Measurements from ENCODE around the gene ATP2C2. TPM values are rescaled to one million over a fixed set of nuclear protein-coding genes. Genes with fewer than 3 reads are reported as not detected.

ATP2C2 gene
- total RNA-seq, 1 experiment from 2014 or later, result 0.67 TPM

GRCh38 chr16:84498859-84499620, 130.7 kb downstream of the ATP2C2 start:
- ChIA-PET CTCF (no interaction called here), POLR2A (no interaction called here)
- peaks cover 19% of the 10 kb centered on the region for H3K4me1 ChIP-seq (ENCODE audit: control insufficient read depth, insufficient read depth, low read length)
- in situ Hi-C loops (cut with HindIII; ENCODE audit: low pct_unique_long_range_greater_than_20kb, low sequenced_read_pairs) (no loop called here), intact Hi-C loops (cut with micrococcal nuclease; ENCODE audit: unreplicated experiment) (no loop called here)
- H3K27ac ChIP-seq (ENCODE audit: low read length), result no peak overlapping the region
- ATAC-seq (no peak), DNase-seq (ENCODE audit: low read depth, low spot score) (no peak)
- H3K4me3 ChIP-seq (ENCODE audit: low read depth in 2 of 2, low read length in 2 of 2), result no peak overlapping the region
- H3K27me3 ChIP-seq (ENCODE audit: control insufficient read depth, insufficient read depth, low read length), result no peaks in the 10 kb centered on the region
- no peaks in the 10 kb centered on the region; the same call in none of the 2 replicates for H3K36me3 ChIP-seq (ENCODE audit: control insufficient read depth, insufficient read depth, low read length)
- TF ChIP-seq POLR2AphosphoS5 (IDR thresholded peaks at IDR 0.05; ENCODE audit: low read depth, low read length) (no peak), TCF7L2 (IDR thresholded peaks at IDR 0.05; ENCODE audit: low read depth, low read length) (no peak), SIN3A (IDR thresholded peaks at IDR 0.05; ENCODE audit: borderline replicate concordance, insufficient read depth, low read depth, low read length) (no peak), CTCF (IDR thresholded peaks at IDR 0.05) (no peak), REST (IDR thresholded peaks at IDR 0.05; ENCODE audit: insufficient read depth in 1 of 2, low read depth in 2 of 2, low read length in 1 of 2) (no peak)
- no peaks in the 10 kb centered on the region for H3K9me3 ChIP-seq (ENCODE audit: control insufficient read depth, insufficient read depth, low read depth, low read length)
- no TSS peak for BruUV-seq (replicated peaks)

GRCh38 chr16:84499638-84500037, 131.3 kb downstream of the ATP2C2 start:
- peaks cover 19% of the 10 kb centered on the region for H3K4me1 ChIP-seq (ENCODE audit: control insufficient read depth, insufficient read depth, low read length)
- no peaks in the 10 kb centered on the region for H3K27me3 ChIP-seq (ENCODE audit: control insufficient read depth, insufficient read depth, low read length)
- ATAC-seq, result no peak
- TF ChIP-seq SIN3A (IDR thresholded peaks at IDR 0.05; ENCODE audit: borderline replicate concordance, insufficient read depth, low read depth, low read length) (no peak), TCF7L2 (IDR thresholded peaks at IDR 0.05; ENCODE audit: low read depth, low read length) (no peak), CTCF (IDR thresholded peaks at IDR 0.05) (no peak), POLR2AphosphoS5 (IDR thresholded peaks at IDR 0.05; ENCODE audit: low read depth, low read length) (no peak), REST (IDR thresholded peaks at IDR 0.05; ENCODE audit: insufficient read depth in 1 of 2, low read depth in 2 of 2, low read length in 1 of 2) (no peak)
- DNase-seq (ENCODE audit: low read depth, low spot score), result no peak
- ChIA-PET POLR2A (no interaction called here), CTCF (no interaction called here)
- no TSS peak for BruUV-seq (replicated peaks)
- H3K36me3 ChIP-seq (ENCODE audit: control insufficient read depth, insufficient read depth, low read length), result no peaks in the 10 kb centered on the region; the same call in 1 of the 2 replicates
- in situ Hi-C loops (cut with HindIII; ENCODE audit: low pct_unique_long_range_greater_than_20kb, low sequenced_read_pairs) (no loop called here), intact Hi-C loops (cut with micrococcal nuclease; ENCODE audit: unreplicated experiment) (no loop called here)
- no peaks in the 10 kb centered on the region for H3K9me3 ChIP-seq (ENCODE audit: control insufficient read depth, insufficient read depth, low read depth, low read length)
- no peak overlapping the region for H3K4me3 ChIP-seq (ENCODE audit: low read depth in 2 of 2, low read length in 2 of 2)
- no peak overlapping the region for H3K27ac ChIP-seq (ENCODE audit: low read length)

Measured in Panc1 (cell line).